ENCODE data around the gene BBOX1. TPM values are rescaled to one million over a fixed set of nuclear protein-coding genes. Genes with fewer than 3 reads are reported as not detected.

Gene BBOX1
- total and polyA plus RNA-seq, 3 experiments from 2014 or later, result not detected

DNA sequence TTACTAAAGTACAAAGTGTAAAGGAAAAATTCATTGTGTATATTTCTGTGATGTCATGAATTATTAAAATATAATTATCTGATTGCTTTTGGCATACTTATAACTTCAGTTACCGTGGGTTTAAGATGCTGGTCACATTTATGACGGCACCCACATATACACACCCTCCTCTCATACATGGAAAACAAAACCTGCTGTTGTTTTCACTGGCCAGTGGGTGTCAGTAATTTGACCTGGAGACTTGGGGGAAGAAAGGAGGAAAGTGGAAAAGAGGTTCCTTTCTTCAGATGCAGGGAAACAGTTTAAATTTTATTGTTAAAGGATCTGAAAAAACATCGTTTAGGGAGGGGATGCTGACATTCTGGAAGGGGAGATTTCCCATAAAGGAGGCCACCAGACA is 742 bp upstream of the BBOX1 start:
- no peaks in the 10 kb centered on the region for H3K27me3 ChIP-seq (ENCODE audit: insufficient read depth, low read length, poor library complexity, severe bottlenecking)
- no peak overlapping the region for H3K4me3 ChIP-seq (ENCODE audit: low read length)
- no peaks in the 10 kb centered on the region for H3K4me1 ChIP-seq (ENCODE audit: insufficient read depth, low read length)
- H3K9me3 Mint-ChIP-seq, result peaks cover 3 to 30% (median 9%) of the 10 kb centered on the region in 5 donors
- no peaks in the 10 kb centered on the region for H3K4me1 Mint-ChIP-seq
- POLR2A ChIA-PET, result no interaction called here
- CTCF ChIA-PET, result no interaction called here
- no peaks in the 10 kb centered on the region for H3K9me3 ChIP-seq (ENCODE audit: low read length)
- no peak overlapping the region for H3K4me3 Mint-ChIP-seq
- no peaks in the 10 kb centered on the region for H3K27me3 Mint-ChIP-seq
- no peak overlapping the region for H3K27ac Mint-ChIP-seq
- no peak for DNase-seq
- H3K27ac ChIP-seq (ENCODE audit: low read depth, low read length), result no peak overlapping the region
- no peaks in the 10 kb centered on the region for H3K36me3 Mint-ChIP-seq
- H3K36me3 ChIP-seq (ENCODE audit: insufficient read depth, low read length), result no peaks in the 10 kb centered on the region

DNA sequence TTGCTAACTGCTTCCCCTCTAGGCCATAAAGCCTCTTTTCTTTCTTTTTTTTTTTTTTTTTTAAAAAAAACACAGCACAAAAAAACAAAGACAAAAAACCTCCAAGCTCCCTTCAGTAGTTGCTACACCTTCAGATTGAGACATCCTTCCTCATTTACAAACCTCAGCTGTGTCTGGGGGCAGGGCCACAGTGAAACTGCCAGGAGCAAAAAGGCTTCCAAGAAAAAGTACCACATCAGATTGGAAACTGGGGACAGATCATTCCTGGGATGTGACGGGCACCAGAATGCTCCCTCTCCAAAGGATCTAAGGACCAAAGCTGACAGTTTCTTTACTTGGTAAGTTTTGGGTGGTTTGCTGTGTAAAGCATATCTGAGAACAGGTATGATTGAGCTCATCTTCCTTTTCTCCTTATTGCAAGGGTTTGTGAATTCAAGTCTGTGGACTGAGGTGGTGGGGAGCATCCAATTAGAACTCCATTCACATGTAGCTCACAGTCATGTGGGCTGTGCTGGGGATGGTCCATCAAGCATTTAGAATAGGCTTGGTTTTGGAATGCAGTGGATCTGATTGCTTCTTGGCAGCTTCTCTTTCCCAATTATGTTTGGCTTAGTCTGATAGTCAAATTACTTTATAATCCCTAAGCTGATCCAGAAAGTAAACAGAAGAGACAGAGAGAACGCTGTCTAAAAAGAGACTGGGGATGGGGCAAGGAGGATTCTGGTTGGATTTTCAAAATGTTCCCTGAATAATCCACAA is 705 bp downstream of the BBOX1 start:
- Histone ChIP-seq H3K27ac (ENCODE audit: low read depth, low read length) (no peak overlapping the region), H3K4me1 (ENCODE audit: insufficient read depth, low read length) (no peaks in the 10 kb centered on the region), H3K36me3 (ENCODE audit: insufficient read depth, low read length) (no peaks in the 10 kb centered on the region), H3K27me3 (ENCODE audit: insufficient read depth, low read length, poor library complexity, severe bottlenecking) (no peaks in the 10 kb centered on the region), H3K4me3 (ENCODE audit: low read length) (no peak overlapping the region), H3K9me3 (ENCODE audit: low read length) (no peaks in the 10 kb centered on the region)
- no peak for DNase-seq
- H3K27ac Mint-ChIP-seq, result no peak overlapping the region
- no peaks in the 10 kb centered on the region for H3K4me1 Mint-ChIP-seq
- no peaks in the 10 kb centered on the region for H3K36me3 Mint-ChIP-seq
- POLR2A ChIA-PET, result no interaction called here
- no peaks in the 10 kb centered on the region for H3K27me3 Mint-ChIP-seq
- CTCF ChIA-PET, result interaction anchor here (1.2 kb wide), 1 partner anchor 10 kb away, joined by 3 read pairs; no protein-coding TSS in a partner anchor
- H3K9me3 Mint-ChIP-seq, result peaks cover under 1 to 21% (median 9%) of the 10 kb centered on the region in 5 donors
- H3K4me3 Mint-ChIP-seq, result no peak overlapping the region

DNA sequence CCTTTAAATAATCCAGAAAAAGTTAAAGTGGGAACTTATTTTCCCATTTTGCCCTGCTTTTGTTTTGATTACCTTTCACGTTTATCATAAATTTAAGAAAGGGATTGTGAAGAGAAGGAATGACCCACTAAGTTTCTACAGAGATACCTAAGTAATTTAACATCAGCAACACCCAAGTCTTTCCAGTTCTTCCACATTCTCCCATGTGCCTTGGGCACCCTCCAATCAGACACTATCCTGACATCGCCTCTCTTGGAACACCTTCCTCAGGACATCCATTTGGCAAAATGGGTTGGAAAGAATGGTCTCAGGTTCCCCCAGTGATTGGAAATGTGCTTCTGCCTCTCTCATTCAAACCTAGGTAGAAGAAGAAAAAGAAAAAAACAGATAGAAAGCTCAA is 6.3 kb downstream of the BBOX1 start:
- Histone ChIP-seq H3K9me3 (ENCODE audit: low read length) (no peaks in the 10 kb centered on the region), H3K4me3 (ENCODE audit: low read length) (no peak overlapping the region), H3K27ac (ENCODE audit: low read depth, low read length) (no peak overlapping the region), H3K27me3 (ENCODE audit: insufficient read depth, low read length, poor library complexity, severe bottlenecking) (no peaks in the 10 kb centered on the region), H3K4me1 (ENCODE audit: insufficient read depth, low read length) (no peaks in the 10 kb centered on the region), H3K36me3 (ENCODE audit: insufficient read depth, low read length) (no peaks in the 10 kb centered on the region)
- H3K27me3 Mint-ChIP-seq, result no peaks in the 10 kb centered on the region
- DNase-seq, result no peak
- H3K36me3 Mint-ChIP-seq, result no peaks in the 10 kb centered on the region
- no peaks in the 10 kb centered on the region for H3K4me1 Mint-ChIP-seq
- no peak overlapping the region for H3K27ac Mint-ChIP-seq
- no peak overlapping the region for H3K4me3 Mint-ChIP-seq
- POLR2A ChIA-PET, result no interaction called here
- peaks cover 5 to 27% (median 16%) of the 10 kb centered on the region in 5 donors for H3K9me3 Mint-ChIP-seq
- CTCF ChIA-PET, result no interaction called here

DNA sequence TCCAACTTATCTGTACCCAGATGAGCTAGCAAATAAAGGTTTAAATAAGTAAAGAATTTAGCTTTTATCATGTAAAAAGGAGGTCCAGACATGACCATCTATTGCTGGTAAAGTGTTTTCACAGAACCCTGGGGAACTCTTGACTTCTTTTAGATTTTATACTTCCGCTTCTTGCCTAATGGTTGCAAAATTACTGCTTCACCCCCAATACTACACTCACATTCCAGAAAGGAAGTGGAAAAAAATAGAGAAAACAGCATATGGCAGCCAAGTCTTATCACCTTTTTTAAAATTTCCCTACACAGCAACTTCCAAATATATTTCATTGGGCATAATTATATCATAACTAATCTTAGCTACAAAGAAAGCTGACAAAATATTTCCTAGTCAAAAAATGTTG is 12.1 kb downstream of the BBOX1 start:
- CTCF ChIA-PET, result no interaction called here
- Histone ChIP-seq H3K4me1 (ENCODE audit: insufficient read depth, low read length) (no peaks in the 10 kb centered on the region), H3K4me3 (ENCODE audit: low read length) (no peak overlapping the region), H3K27ac (ENCODE audit: low read depth, low read length) (no peak overlapping the region), H3K36me3 (ENCODE audit: insufficient read depth, low read length) (no peaks in the 10 kb centered on the region), H3K9me3 (ENCODE audit: low read length) (peaks cover 3% of the 10 kb centered on the region), H3K27me3 (ENCODE audit: insufficient read depth, low read length, poor library complexity, severe bottlenecking) (no peaks in the 10 kb centered on the region)
- Mint-ChIP-seq H3K4me1 (no peaks in the 10 kb centered on the region), H3K27me3 (no peaks in the 10 kb centered on the region), H3K36me3 (no peaks in the 10 kb centered on the region), H3K9me3 (peaks cover 4 to 21% (median 9%) of the 10 kb centered on the region in 5 donors), H3K27ac (no peak overlapping the region), H3K4me3 (no peak overlapping the region)
- POLR2A ChIA-PET, result no interaction called here
- DNase-seq, result no peak

DNA sequence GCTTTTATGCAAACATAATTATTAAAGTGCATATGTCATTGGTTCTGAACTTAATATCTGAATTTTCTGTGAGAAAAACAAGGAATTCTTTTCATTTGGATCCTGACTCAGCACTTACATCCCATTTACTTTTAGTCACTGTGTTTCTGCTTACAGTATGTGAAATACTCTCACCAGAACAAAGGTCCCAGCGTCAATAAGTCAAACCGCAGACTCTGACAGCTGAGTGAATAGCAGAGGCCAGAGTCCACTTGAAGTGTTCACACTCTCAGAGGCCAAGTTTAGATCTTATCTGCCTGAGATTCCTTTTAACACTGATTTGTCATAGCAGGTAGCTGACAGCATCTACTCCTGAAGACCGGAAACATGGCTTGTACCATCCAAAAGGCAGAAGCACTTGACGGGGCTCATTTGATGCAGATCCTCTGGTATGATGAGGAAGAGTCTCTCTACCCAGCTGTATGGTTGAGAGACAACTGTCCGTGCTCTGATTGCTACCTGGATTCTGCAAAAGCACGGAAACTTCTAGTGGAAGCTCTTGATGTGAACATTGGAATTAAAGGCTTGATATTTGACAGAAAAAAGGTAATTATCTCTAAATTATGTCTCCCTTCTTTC is 14.6 kb downstream of the BBOX1 start:
- Mint-ChIP-seq H3K4me1 (no peaks in the 10 kb centered on the region), H3K4me3 (no peak overlapping the region), H3K27me3 (no peaks in the 10 kb centered on the region), H3K27ac (peak overlapping the region in 1 of 8 donors; percentile 24), H3K36me3 (no peaks in the 10 kb centered on the region), H3K9me3 (peaks cover 0 to 18% (median 12%) of the 10 kb centered on the region in 5 donors)
- Histone ChIP-seq H3K9me3 (ENCODE audit: low read length) (peaks cover 3% of the 10 kb centered on the region), H3K27ac (ENCODE audit: low read depth, low read length) (no peak overlapping the region), H3K4me3 (ENCODE audit: low read length) (no peak overlapping the region), H3K4me1 (ENCODE audit: insufficient read depth, low read length) (no peaks in the 10 kb centered on the region), H3K27me3 (ENCODE audit: insufficient read depth, low read length, poor library complexity, severe bottlenecking) (no peaks in the 10 kb centered on the region), H3K36me3 (ENCODE audit: insufficient read depth, low read length) (no peaks in the 10 kb centered on the region)
- POLR2A ChIA-PET, result no interaction called here
- DNase-seq, result no peak
- CTCF ChIA-PET, result no interaction called here

DNA sequence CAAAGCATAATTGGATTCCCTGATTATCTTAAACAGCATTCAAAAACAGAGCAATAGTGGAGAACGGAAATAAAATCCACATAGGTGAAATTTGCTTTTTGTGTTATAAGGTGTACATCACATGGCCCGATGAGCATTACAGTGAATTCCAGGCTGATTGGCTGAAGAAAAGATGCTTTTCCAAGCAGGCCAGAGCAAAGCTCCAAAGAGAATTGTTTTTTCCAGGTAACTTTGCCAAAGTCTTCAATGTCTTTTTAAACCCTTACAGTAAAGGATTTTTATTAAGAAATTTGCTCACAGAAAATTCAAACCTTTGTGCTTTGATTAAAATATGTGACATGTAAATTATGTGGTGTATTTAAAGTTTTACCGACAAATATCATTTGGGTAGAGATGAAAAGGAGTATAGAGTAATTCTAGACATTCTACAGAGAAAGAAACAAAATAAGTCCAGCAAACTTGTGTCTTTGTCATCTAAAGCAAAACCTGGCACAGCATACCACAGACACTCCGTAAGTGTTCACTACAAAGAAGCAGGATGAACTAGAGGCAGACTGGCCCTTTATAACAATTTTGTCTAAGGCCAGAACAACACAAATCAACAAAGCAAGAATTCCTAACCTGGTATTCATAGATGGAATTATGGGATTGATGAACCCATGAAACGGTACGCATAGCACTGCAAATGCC is 16.6 kb downstream of the BBOX1 start:
- no peak overlapping the region for H3K27ac Mint-ChIP-seq
- Histone ChIP-seq H3K27ac (ENCODE audit: low read depth, low read length) (no peak overlapping the region), H3K36me3 (ENCODE audit: insufficient read depth, low read length) (no peaks in the 10 kb centered on the region), H3K27me3 (ENCODE audit: insufficient read depth, low read length, poor library complexity, severe bottlenecking) (no peaks in the 10 kb centered on the region), H3K4me3 (ENCODE audit: low read length) (no peak overlapping the region), H3K4me1 (ENCODE audit: insufficient read depth, low read length) (no peaks in the 10 kb centered on the region), H3K9me3 (ENCODE audit: low read length) (peaks cover 3% of the 10 kb centered on the region)
- peaks cover 0 to 14% (median 8%) of the 10 kb centered on the region in 5 donors for H3K9me3 Mint-ChIP-seq
- no peak for DNase-seq
- no peak overlapping the region for H3K4me3 Mint-ChIP-seq
- ChIA-PET POLR2A (no interaction called here), CTCF (no interaction called here)
- no peaks in the 10 kb centered on the region for H3K36me3 Mint-ChIP-seq
- no peaks in the 10 kb centered on the region for H3K27me3 Mint-ChIP-seq
- H3K4me1 Mint-ChIP-seq, result no peaks in the 10 kb centered on the region

DNA sequence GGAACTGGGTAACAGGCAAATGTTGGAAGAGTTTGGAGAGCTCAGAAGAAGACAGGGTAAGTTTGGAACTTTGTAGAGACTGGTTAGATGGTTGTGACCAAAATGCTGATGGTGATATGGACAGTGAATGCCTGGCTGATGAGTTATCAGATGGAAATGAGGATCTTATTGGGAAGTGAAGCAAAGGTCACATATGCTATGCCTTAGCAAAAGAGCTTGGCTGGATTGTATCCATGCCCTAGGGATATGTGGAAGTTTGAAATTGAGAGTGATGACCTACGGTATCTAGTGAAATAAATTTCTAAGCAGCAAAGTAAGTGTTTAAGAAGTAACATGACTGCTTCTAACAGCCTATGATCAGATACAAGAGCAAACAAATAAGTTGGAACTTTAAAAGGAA is 17.8 kb downstream of the BBOX1 start:
- Histone ChIP-seq H3K9me3 (ENCODE audit: low read length) (peaks cover 3% of the 10 kb centered on the region), H3K4me1 (ENCODE audit: insufficient read depth, low read length) (no peaks in the 10 kb centered on the region), H3K27ac (ENCODE audit: low read depth, low read length) (no peak overlapping the region), H3K4me3 (ENCODE audit: low read length) (no peak overlapping the region), H3K36me3 (ENCODE audit: insufficient read depth, low read length) (no peaks in the 10 kb centered on the region), H3K27me3 (ENCODE audit: insufficient read depth, low read length, poor library complexity, severe bottlenecking) (no peaks in the 10 kb centered on the region)
- CTCF ChIA-PET, result no interaction called here
- POLR2A ChIA-PET, result no interaction called here
- H3K27me3 Mint-ChIP-seq, result no peaks in the 10 kb centered on the region
- H3K4me1 Mint-ChIP-seq, result no peaks in the 10 kb centered on the region
- H3K27ac Mint-ChIP-seq, result no peak overlapping the region
- no peaks in the 10 kb centered on the region for H3K36me3 Mint-ChIP-seq
- no peak overlapping the region for H3K4me3 Mint-ChIP-seq
- DNase-seq, result no peak
- peaks cover 0 to 14% (median 6%) of the 10 kb centered on the region in 5 donors for H3K9me3 Mint-ChIP-seq

DNA sequence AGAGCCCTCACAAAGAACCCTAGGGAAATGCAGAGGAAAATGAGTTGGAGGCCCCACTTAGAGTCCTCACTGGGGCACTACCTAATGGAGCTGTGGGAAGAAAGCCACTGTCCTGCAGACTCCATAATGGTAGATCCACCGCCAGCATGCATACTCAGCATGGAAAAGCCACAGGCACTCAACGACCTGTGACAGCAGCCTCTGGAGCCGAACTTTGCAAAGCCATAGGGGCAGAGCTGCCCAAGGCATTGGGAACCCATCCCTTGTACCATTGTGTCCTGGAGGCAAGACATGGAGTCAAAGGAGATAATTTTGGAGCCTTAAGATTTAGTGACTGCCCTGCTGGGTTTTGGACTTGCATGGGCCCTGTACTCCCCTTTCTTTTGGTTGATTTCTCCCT is 18.8 kb downstream of the BBOX1 start:
- Mint-ChIP-seq H3K4me3 (no peak overlapping the region), H3K27ac (no peak overlapping the region), H3K36me3 (no peaks in the 10 kb centered on the region), H3K9me3 (peaks cover 0 to 14% (median 9%) of the 10 kb centered on the region in 5 donors), H3K4me1 (no peaks in the 10 kb centered on the region), H3K27me3 (no peaks in the 10 kb centered on the region)
- no peak for DNase-seq
- H3K9me3 ChIP-seq (ENCODE audit: low read length), result no peaks in the 10 kb centered on the region
- no peak overlapping the region for H3K27ac ChIP-seq (ENCODE audit: low read depth, low read length)
- ChIA-PET POLR2A (no interaction called here), CTCF (no interaction called here)
- H3K4me3 ChIP-seq (ENCODE audit: low read length), result no peak overlapping the region
- H3K36me3 ChIP-seq (ENCODE audit: insufficient read depth, low read length), result no peaks in the 10 kb centered on the region
- no peaks in the 10 kb centered on the region for H3K27me3 ChIP-seq (ENCODE audit: insufficient read depth, low read length, poor library complexity, severe bottlenecking)
- H3K4me1 ChIP-seq (ENCODE audit: insufficient read depth, low read length), result no peaks in the 10 kb centered on the region

All from CD8-positive, alpha-beta memory T cell (primary cell).